ENCODE data around the gene TMEM121B.

GRCh38 chr22:17079572-17079971 is 41.6 kb downstream of the TMEM121B start:
- TF ChIP-seq CTCF (IDR thresholded peaks at IDR 0.05) (no peak), POLR2A (IDR thresholded peaks at IDR 0.05) (no peak)

All from breast epithelium (tissue), 3 donors.